Non-pigmented ciliary epithelial cell (primary cell): ENCODE measurements around the gene RPL15.
"Not testable (repeated sequence)": the region's sequence is repeated elsewhere in the genome, so short reads cannot be mapped to it uniquely, and the experiment has no call there.

Experiments used
- DNase-seq: peaks from one replicate; pipeline ENCODE4 v3.0.0-alpha.2; 2010; ENCODE audit warnings: low read depth

The RPL15 gene

GRCh38 chr3:23889950-23890349, 27.0 kb upstream of the RPL15 start:
- DNase-seq: no peak

- no peak for DNase-seq
These were observed 22.5 kb upstream of the RPL15 start for GRCh38 chr3:23894254-23895061.

- DNase-seq: no peak
These were observed 21.8 kb upstream of the RPL15 start for GRCh38 chr3:23895181-23895580.

DNA sequence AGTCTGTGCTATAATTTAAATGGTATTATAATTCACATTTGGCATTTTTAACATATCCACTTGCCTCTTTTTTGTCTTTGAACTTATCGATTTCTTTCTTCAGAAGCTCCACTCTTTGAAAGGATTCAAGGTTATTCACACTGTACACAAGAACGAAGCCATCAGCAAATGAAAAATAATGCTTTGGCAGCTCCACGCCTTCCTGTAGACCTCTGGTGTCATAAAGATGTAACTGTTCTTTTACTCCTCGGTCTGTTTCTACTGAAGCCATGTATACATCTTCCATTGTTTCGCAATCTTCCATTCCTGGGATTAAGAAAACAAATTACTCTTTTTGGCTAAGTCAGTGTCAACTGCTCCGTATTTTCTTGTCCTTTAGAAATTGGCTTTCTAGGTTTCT, 16.2 kb upstream of the RPL15 start:
- no peak for DNase-seq

GRCh38 chr3:23904545-23904944, 12.4 kb upstream of the RPL15 start:
- DNase-seq: no peak

GRCh38 chr3:23909341-23909740, 7.6 kb upstream of the RPL15 start:
- no peak for DNase-seq

GRCh38 chr3:23911397-23911796, 5.5 kb upstream of the RPL15 start:
- no peak for DNase-seq

DNA sequence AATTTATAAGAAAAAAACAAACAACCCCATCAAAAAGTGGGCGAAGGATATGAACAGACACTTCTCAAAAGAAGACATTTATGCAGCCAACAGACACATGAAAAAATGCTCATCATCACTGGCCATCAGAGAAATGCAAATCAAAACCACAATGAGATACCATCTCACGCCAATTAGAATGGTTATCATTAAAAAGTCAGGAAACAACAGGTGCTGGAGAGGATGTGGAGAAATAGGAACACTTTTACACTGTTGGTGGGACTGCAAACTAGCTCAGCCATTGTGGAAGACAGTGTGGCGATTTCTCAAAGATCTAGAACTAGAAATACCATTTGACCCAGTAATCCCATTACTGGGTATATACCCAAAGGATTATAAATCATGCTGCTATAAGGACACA, 4.6 kb upstream of the RPL15 start:
- DNase-seq: not testable (repeated sequence)

DNA sequence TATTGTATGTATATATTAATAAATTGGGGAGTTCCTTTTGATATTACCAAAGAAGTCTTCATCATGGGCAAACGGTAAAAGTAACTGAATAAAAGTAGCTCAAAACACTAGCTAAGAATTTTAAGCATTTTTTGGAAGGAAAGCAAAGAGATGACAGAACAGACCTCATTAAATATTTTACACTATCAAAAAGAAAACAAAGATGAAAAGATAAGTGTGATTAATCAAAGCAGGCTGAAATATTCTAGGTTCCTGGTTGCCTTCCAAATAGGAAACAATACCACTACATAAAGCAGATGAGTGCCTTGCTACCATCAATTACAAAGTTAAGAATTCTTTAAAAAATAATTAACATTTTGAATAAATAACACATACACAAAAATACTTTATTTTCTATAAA, 3.8 kb upstream of the RPL15 start:
- no peak for DNase-seq

GRCh38 chr3:23913873-23914743, 2.8 kb upstream of the RPL15 start:
- no peak for DNase-seq

DNA sequence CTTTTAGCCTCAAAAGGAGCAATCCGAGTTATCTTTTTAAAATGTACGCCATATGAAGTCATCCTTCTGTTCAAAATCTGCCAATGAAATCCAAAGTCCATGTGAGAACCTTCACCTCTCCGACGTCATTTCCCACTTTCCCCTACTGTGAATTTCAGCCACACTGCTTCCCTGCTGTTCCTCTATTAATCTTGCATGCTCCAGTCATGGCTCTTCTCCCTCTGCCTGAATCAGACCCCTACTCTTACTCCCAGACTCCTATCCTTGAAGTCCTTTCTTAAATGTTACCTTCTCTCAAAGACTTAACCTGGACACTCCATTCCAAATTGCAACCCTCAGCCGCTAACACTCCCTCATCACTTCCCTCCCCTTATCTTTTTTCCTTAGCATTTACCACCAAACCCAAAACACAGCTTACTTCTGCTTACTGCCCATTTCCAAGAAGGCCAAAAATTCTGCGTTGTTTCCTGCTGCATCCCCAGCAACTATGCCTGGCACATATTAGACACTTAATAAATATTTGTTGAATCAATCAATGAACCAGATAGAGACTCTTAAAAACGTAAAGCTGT, 1.3 kb upstream of the RPL15 start:
- DNase-seq: no peak

GRCh38 chr3:23916152-23916885, 613 bp upstream of the RPL15 start:
- no peak for DNase-seq

DNA sequence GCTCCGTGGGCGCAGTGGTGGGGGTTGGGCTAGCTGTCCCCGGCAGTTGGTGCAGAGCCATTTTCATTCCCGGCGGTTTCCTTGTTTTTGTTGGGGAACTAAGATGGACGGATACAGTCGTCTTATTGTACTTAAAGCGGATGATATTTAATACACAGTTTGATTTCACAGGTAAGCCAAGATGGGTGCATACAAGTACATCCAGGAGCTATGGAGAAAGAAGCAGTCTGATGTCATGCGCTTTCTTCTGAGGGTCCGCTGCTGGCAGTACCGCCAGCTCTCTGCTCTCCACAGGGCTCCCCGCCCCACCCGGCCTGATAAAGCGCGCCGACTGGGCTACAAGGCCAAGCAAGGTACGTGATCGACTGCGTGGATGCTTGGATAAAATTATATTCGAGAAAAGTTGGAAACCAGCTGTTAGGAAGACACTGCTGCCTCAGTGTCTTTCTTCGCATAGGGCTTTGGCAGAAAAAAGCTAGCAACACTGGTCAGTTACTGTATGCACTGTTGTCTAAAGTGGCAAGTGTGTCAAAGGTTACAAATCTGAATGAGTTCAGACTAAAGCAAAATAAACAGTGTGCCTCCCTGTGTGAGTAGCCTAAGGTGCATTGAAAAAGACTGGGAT, 859 bp downstream of the RPL15 start:
- DNase-seq: not testable (repeated sequence)

- not testable (repeated sequence) for DNase-seq
These were observed 1.4 kb downstream of the RPL15 start for GRCh38 chr3:23918331-23918730.

DNA sequence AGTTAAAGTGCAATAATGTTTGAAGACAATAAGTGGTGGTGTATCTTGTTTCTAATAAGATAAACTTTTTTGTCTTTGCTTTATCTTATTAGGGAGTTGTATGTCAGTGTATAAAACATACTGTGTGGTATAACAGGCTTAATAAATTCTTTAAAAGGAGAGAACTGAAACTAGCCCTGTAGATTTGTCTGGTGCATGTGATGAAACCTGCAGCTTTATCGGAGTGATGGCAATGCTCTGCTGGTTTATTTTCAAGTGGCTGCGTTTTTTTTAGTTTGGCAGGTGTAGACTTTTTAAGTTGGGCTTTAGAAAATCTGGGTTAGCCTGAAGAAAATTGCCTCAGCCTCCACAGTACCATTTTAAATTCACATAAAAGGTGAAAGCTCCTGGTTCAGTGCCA, 2.7 kb downstream of the RPL15 start:
- DNase-seq: no peak

DNA sequence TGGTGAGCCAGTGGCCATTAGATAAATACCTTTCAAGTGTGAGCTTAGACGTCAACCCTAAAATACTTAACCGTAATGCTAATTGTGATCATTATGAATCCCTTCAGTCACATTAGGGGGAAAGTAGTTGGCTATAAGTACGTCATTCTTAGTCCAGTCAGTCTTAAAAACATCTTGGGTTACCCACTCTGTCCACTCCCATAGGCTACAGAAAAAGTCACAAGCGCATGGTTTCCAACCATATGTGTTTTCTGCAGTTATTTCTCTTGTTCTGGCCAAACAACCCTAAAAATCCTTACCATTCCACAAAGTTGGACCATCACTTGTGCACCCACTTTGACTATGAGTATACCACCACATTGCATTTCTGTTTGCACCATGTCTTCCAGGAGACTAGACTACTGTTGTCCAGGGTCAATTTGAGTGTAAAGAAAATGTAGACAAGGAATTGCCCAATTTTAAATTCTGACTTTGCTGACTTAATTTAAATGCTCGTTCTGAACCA, 3.3 kb downstream of the RPL15 start:
- DNase-seq: no peak

- no peak for DNase-seq
These were observed 4.2 kb downstream of the RPL15 start for GRCh38 chr3:23921052-23921511.

DNA sequence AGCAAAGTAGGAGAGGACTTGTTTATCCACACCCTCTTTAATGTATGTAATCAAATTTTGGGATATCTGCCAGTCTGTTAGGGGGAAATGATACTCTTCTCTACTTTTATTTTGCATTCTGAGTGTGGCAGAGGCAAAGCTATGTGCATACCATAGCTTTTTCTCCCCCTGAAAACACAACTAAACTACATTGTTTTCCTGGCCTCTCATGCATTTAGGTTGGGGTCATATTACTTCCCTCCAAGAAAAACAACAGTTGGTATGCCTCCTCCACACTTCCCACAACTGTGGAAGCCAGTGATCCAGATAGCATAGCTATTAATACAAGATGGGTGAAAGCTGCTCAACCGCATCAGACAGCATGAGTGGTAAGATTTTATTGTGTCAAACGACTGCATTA, 6.9 kb downstream of the RPL15 start:
- DNase-seq: no peak

- no peak for DNase-seq
These were observed 9.3 kb downstream of the RPL15 start for GRCh38 chr3:23926246-23926645.

DNA sequence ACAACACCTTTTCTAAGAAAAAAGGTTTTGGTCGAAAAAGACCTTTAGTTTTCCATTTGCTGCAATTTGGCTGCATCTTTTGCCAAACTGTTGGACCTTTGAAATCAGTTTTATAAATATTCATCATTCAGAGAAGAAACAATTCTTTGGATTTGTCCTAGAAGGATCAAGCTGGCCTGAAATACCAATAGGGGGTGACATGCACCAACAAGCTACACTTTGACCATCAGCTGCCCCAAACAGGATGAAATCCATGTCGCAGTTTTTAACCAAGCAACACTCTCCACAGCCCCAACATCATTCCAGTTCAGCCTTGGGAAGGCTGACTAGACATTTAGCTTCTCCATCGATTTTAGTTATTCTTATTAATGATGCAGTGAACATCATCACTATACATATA, 9.8 kb downstream of the RPL15 start:
- DNase-seq: no peak

GRCh38 chr3:23928524-23928923, 11.6 kb downstream of the RPL15 start:
- DNase-seq: no peak
